GF-D8 (cell line): Measurements from ENCODE around the gene GPER1.
A peak's percentile ranks its signal among the peaks of the same experiment; 100 is the strongest.

Experiments used
- DNase-seq: peaks from one replicate; lab custom pipeline; 2025; lab: John Stamatoyannopoulos, UW

The GPER1 gene

DNA sequence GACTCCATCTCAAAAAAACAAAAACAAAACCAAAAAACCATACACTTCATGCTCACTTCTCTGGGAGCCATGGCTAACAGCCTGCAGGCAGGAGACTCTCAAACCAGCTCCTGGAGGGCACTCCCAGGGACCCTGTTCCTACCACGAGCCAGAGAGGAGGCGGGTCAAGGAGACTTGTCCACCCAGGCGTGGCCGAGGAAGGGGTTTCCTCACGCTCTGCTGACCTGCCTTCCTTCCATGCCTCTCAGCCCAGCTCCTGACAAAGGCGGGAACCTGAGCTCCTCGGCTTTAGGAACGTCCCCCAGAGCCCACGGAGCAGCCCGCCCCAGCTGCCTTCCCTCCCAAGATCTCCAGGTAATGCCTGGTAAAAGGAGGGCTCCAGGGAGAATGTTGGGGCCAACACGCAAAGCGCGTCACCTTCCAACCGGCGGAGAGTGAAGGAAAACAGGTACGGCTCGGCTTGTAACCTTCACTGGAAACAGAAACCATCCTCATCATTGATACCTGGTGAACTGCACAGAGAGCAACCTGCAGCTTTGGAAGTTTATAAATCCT, 34.0 kb upstream of the GPER1 start:
- no peak for DNase-seq

DNA sequence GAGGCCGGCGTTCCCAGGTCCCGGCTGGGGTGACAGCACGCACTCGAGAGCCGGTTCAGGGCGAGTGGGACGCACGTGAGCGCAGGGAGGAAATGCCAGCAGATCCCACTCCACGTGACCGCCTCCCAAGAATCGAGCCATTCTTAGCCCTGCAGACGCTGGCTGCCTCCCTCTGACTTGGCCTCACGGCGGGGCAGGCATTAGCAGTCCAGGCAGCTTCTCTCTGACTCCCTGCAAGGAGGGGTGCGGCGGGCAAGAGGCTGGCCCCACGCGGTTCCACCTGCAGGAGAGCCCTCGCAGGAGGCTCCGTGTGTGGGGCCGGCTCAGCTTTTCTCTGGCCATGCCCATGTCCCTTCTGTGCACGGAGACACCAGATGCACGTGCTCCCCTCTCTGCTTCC, 33.5 kb upstream of the GPER1 start:
- DNase-seq = no peak

DNA sequence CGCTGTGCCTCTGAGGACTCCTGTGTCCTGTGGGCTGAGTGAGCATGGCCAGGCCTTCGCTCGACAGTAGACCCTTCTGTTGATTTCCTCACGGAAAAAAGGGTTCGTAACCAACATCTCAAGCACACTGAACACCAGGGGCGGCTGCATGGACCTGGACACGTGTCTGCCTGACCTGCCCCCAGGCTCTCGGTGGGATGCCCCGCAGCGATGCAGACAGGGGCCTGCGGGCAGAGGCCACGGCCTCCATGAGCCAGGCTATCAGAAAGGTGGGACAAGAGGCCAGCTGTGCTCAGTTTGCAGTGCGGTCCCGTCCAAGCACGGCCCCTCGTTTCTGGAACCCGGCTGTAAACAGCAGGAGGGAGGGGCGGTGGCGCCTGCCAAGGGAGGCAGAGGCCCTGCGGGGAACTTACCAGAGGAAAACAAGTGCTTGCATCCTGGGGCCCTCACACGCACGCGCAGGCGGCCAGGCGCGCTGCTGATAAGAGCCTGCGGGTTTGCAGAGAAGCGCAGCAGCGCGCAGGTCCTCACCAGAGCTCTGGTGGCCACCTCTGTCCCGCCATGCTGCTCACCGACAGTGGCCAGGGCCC, 33.0 kb upstream of the GPER1 start:
- DNase-seq = peak; percentile 86

DNA sequence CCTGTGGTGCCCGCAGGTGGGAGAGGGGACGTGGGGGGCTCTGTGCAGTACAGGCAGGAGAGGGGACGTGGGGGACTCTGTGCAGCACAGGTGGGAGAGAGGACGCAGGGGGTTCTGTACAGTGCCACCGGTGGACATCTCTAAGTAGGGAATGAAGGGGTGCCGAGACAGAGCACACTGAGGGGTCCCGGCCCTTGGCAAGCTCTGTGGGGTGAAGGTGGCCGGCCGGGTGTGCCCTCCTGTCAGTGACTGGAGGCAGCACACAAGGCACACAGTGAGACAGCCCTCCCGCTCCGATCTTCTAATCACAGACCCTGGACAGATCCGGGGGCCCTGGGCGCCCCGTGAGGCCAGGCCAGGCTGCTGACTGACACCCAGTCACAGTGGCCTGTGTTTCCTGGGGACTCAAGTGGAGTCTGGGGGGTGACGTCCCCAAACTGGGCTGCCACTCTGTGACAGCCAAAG, 32.4 kb upstream of the GPER1 start:
- DNase-seq = no peak

DNA sequence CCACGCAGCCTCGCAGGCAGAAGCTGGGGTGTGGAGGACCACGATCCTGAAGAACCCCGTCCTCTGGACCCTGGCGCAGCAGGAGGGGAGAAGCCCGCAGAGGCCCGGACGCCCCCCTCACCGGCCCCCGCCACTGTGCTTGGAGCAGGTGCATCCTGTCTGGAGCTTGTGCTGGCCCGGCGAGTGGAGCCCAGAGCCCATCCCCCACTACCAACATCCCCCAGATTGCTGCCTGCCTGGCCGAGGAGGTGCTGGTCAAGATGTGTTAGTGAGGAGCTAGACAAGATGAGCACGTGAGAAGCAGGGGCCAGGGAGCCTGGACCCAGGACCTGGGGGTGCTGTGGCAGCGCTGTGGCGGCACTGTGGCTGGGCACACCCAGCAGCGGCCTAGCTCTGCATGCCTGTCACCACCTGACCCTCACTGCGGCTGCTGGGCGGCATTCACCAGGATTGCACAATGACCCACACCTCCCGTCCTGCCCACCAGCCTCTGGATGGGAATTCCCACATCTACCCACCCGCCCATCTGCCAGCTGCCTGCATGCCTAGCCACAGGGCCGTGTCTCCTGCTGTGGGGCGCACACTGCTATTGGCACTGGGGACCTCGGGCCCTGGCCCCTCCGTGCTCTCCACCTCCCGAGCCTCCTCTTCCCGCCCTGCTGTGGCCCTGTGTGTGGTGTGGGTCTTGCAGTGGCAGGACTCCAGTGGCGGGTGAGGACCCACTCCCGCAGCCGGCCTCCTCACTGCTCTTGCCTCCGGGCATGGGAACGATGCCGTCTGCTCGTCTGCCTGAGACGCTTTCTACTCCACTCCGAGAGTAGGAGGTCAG, 31.7 kb upstream of the GPER1 start:
- DNase-seq = peak; percentile 73

DNA sequence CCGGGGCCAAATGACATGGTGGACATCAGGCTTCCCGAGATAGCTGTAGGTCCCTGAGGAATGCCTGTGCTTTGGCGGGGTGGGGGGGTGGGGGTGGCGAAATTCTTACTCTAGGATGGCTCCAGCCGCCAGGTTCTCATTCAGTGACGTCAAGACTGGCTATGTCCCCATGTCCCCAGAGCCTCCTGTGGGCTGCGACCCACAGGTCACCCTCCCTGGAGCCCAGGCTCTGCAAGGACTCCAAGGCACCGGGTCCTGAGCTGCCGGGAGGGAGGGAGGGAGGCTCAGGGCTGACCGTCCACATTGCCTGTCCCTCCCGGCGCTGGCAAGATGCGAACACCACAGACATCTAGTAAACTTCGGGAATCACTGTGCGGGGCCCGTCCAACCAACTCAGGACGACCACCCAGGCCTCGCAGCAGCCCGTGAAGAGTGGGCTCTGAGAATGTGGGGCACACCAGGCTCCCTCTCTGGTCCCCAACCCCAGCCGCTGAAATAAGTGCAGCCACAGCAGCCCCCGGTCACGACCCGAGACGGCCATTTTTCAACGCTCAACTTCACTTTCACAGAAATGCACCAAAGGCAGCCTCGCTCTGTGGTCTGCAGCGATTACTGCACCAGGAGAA, 31.0 kb upstream of the GPER1 start:
- DNase-seq = no peak

DNA sequence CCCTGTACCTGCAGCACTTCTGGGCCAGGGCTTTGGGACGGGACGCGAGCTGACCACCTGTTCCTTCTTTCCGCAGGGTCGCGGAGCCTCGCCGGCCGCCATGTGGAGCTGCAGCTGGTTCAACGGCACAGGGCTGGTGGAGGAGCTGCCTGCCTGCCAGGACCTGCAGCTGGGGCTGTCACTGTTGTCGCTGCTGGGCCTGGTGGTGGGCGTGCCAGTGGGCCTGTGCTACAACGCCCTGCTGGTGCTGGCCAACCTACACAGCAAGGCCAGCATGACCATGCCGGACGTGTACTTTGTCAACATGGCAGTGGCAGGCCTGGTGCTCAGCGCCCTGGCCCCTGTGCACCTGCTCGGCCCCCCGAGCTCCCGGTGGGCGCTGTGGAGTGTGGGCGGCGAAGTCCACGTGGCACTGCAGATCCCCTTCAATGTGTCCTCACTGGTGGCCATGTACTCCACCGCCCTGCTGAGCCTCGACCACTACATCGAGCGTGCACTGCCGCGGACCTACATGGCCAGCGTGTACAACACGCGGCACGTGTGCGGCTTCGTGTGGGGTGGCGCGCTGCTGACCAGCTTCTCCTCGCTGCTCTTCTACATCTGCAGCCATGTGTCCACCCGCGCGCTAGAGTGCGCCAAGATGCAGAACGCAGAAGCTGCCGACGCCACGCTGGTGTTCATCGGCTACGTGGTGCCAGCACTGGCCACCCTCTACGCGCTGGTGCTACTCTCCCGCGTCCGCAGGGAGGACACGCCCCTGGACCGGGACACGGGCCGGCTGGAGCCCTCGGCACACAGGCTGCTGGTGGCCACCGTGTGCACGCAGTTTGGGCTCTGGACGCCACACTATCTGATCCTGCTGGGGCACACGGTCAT, 30.3 kb upstream of the GPER1 start:
- no peak for DNase-seq

DNA sequence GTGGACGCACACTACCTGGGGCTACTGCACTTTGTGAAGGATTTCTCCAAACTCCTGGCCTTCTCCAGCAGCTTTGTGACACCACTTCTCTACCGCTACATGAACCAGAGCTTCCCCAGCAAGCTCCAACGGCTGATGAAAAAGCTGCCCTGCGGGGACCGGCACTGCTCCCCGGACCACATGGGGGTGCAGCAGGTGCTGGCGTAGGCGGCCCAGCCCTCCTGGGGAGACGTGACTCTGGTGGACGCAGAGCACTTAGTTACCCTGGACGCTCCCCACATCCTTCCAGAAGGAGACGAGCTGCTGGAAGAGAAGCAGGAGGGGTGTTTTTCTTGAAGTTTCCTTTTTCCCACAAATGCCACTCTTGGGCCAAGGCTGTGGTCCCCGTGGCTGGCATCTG, 29.6 kb upstream of the GPER1 start:
- DNase-seq = no peak

DNA sequence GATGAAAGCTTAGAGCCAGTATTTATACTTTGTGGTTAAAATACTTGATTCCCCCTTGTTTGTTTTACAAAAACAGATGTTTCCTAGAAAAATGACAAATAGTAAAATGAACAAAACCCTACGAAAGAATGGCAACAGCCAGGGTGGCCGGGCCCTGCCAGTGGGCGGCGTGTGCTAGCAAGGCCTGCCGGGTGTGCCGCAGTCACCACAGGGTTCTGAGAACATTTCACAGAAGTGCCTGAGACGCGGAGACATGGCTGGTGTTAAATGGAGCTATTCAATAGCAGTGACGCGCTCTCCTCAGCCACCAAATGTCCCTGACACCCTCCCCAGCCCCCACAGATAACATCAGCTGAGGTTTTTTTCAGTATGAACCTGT, 29.1 kb upstream of the GPER1 start:
- DNase-seq = no peak

DNA sequence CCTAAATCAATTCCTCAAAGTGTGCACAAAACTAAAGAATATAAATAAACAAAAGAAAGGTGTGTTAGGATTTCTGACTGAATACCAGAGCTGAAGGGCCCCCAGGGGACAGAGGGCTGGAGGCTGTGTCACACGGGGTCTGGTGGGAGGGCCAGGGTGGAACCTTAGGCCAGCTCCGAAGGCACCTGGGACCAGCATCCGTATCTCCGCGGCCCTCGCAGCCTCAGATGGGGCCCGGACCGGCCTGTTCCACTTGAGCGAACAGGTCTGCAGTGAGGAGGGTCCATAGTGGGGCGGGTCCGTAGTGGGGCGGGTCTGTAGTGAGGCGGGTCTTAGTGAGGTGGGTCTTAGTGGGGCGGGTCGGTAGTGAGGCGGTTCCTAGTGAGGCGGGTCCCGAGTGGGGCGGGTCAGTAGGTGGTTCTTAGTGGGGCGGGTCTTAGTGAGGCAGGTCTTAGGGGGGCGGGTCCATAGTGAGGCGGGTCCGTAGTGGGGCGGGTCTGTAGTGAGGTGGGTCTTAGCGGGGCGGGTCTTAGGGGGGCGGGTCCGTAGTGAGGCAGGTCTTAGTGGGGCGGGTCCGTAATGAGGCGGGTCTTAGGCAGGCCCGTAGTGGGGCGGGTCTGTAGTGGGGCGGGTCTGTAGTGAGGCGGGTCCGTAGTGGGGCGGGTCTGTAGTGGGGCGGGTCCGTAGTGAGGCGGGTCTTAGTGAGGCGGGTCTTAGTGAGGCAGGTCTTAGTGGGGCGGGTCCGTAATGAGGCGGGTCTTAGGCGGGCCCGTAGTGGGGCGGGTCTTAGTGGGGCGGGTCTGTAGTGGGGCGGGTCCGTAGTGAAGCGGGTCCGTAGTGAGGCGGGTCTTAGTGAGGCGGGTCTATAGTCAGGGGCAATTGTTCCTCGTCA, 28.5 kb upstream of the GPER1 start:
- no peak for DNase-seq

DNA sequence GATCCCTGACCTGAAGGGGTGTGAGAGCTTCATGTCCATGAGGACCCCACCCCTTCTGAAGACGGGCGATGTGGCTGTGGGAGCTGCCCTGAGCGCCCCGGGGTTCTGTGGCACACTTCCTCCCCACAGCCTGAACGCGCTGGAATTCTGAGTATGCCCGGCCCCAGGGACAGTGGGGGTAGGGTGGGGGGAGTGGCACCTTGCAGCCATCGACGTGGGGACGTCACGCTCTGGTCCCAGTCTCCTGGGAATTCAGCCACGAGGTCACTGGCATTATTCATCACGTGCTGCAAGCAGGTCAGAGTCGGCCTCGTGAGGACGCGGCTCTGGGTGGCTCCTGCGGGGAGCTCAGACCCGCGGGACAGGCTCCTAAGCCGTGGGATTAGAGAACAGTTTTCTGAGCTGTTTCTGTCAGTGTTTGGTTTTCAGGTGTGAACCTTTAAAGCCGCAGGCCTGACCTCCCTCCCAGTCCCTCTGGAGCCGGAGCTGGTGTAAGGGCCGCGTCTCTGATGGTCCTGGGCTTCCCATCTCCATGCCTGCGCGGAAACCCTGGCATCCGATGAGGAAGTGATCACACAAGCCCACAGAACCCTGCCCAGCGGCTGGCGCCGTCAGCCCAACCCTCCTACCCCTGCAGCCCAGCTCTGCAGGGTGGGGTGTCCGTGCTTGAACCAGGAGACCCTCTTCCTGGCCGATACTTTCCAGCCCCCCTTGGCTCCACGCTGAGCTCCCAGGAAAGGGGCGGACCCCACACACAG, 27.4 kb upstream of the GPER1 start:
- DNase-seq = no peak

DNA sequence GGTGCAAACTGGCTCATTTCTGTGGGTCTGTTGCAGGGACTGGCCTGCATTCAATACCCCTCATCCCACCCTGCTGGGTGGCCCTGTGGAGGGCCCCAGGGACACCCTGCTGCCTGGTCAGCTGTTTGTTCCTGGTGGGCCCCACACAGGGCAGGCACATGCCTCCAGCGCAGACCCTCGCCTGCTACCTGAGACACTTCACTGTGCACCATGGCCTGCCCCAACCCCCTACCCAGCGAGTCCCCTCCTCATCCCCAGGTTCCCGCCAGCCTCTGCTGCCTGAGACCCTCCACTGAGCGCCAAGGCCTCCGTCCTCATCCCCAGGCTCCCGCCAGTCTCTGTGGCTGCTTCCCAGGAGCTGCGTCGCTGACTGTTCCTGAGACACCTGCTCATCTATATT, 26.7 kb upstream of the GPER1 start:
- no peak for DNase-seq

DNA sequence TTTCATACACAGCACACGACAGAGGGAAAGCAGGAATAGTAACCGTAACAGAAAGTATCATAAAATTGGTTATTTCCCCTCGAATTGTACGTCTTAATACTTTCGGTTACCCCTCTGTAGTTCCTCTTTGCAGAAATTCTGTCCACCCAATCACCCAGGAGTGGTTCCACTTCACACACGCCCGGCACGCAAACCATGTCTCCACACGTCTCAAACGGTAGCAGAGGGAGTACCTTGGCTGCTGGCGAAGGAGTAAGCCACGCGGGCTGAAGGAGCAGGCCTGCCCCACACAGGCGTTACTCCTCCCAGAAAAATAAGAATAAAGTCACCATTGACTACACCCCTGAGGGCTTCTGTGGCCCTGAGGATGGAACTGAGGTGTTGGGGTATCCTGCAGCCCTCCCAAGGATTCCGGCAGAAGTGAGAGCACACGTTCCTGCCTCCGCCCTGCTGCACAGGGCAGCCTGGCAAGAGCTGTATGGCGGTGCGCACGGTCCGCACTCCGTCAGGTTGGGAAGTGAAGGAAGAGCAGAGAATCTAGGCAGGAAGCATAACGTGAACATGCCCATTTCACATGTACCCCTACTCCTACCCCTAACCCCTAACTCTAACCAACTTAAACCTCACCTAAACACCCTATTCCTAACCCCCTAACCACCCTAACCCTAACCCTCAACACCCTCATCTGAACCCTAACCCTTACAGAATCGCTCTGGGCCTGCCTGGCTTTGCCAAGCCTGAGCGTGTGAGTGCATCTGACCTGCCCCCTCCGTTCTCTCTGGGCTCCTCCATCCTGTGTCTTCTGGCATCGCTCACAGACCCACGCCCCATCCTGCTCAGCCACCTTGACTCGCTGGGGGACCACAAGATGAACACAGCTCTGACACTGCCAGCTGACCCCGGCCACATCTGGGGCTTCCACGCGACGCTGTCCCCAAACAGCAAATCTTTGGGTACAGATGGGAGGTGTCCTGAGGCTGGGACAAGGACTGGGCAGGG, 25.3 kb upstream of the GPER1 start:
- no peak for DNase-seq

DNA sequence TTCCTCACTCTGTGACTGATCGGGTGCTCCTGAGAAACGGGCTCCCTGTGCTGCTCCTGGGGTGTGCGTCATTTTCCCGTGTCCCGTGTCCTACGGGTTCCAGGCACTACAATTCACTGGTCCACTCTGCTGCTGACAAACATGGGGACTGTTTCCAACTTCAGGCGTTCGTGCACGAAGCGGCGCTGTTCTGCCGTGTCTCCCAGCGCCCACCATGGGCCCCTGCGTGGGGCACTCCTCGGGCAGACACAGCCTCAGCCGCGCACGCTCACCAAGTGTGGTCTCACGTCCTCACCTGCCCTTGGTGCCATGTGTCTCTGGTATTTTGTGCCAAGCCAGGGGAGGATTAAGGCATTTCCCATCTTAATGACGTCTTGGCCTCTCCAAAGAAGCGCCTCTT, 24.6 kb upstream of the GPER1 start:
- no peak for DNase-seq

DNA sequence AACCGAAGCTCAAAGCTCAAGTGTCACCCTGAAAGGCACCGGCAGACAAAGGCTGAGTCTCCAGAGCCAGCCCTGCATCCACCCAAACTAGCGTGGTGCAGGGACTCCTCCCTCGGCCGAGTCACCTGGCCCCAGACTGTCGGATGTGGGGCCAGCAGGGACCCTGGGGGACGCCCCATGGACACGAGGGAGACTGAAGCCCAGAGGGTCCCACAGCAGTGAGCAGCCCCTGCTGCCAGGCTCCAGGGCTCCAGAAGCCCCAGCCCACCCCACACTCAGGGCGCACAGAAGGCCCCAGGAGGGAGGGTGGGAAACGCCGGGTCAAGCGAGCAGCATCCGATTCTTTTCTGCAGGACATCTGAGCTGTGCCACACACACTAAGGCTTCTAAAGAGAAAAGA, 23.3 kb upstream of the GPER1 start:
- no peak for DNase-seq

DNA sequence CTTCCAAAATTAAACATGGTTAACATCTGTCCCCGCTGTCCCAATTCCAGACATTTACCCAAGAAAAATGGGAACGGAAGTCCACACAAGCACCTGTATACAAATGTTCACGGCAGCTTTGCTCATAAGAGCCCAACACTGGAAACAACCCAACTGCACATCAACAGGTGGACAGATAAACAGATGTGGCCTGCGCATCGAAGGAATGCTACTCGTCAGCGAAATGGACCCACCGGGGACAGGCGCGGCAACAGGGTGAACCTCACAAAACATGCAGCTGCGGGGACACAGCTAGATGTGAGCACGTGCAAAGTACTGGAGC, 22.7 kb upstream of the GPER1 start:
- no peak for DNase-seq

DNA sequence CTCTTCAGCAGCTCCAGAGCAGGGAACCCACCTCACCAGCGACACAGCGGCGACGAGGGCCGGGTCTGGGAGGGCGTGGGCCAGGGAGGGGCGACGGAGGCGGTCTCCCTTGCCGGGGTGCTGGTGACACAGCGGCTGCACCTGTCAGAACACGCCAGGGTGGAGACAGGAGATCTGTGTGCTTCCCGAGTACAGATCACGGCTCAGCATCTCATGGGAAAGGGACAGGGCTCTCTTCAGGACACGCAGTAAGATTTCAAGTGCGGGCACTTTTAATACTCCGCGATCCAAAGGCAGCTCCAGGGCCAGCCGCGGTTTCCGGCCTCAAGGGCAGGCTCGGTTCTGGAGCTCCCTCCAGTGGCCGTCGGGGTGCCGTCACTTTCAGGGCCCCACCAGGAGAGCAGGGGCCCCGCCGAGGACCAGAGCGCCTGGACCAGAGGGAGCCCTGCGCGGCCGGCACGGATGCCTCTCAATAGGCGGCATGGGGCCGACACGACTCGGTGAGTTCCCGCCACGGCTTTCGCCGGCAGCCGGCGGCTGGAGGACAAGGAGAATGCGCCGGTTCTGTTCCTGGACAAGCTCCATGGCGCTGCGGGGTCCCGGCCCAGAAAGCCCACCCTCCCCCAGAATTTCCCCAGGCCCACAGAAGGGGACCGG, 22.2 kb upstream of the GPER1 start:
- peak; percentile 48 for DNase-seq

DNA sequence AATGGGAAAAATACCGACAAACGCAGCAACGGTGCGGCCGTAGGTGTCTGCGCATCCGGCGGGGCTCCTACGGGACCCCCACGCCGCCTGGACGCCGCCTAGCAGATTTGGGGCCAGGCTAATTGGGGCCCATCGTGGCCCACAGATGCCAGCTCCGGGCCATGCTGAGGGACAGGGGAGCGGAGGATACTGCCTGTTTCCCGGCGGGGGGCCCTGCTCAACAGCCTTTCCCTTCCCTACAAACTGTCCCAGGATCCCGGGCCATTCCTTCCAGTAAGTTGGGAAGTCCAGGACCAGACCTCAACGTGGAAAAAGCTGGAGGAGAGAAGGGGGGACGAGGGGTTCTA, 21.7 kb upstream of the GPER1 start:
- no peak for DNase-seq

DNA sequence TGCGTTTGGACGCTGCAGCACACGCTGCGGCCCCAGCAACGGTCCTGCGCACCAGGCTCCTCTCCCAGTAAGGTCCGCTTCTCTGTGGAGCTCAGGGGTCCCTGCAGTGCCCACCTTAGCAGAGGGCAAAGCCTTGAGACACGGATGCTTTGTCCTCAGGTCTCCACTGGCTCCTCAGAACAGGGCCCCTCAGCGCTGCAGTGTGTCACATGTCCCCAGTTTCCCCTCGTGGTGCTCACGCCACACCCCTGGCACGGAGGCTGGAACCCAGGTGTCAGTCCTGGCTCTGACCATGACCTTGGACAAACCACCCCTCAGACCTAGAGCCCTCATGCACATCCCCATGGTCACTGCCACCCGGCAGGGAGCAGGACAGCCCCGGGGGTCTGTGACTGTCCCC, 19.9 kb upstream of the GPER1 start:
- no peak for DNase-seq
